ENCODE results near the gene ARPC1B. TPM values are rescaled to one million over a fixed set of nuclear protein-coding genes. Genes with fewer than 3 reads are reported as not detected.

The ARPC1B gene
- total RNA-seq, 1 donor from 2014 or later = 175 TPM

- Histone ChIP-seq H3K9ac (ENCODE audit: low read length) (peak overlapping the region; percentile 43), H3K9me3 (ENCODE audit: insufficient read depth, low read depth, low read length) (no peaks in the 10 kb centered on the region), H2AFZ (ENCODE audit: low read depth, low read length) (no peak overlapping the region), H3K4me3 (ENCODE audit: insufficient read depth, low read depth, low read length) (no peak overlapping the region), H3K79me2 (ENCODE audit: insufficient read depth, low read length) (peaks cover 95% of the 10 kb centered on the region), H3K27me3 (ENCODE audit: insufficient read depth, low read length) (no peaks in the 10 kb centered on the region), H3K4me2 (ENCODE audit: low read length) (peak overlapping the region; percentile 63), H4K20me1 (ENCODE audit: insufficient read depth, low read length) (peaks cover 79% of the 10 kb centered on the region), H3K4me1 (ENCODE audit: insufficient read depth, low read length) (peaks cover 29% of the 10 kb centered on the region), H3K27ac (ENCODE audit: low read depth, low read length) (peak overlapping the region; percentile 61), H3K36me3 (ENCODE audit: insufficient read depth, low read length) (peaks cover 21% of the 10 kb centered on the region)
- Mint-ChIP-seq H3K27ac (ENCODE audit: unreplicated experiment) (peak overlapping the region; percentile 27), H3K4me1 (ENCODE audit: low read depth, unreplicated experiment) (peaks cover 22% of the 10 kb centered on the region), H3K27me3 (ENCODE audit: low read depth, unreplicated experiment) (no peaks in the 10 kb centered on the region), H3K36me3 (ENCODE audit: low read depth, unreplicated experiment) (peaks cover 7% of the 10 kb centered on the region), H3K9me3 (ENCODE audit: unreplicated experiment) (no peaks in the 10 kb centered on the region), H3K4me3 (ENCODE audit: unreplicated experiment) (no peak overlapping the region)
- no peak for TF ChIP-seq EZH2 (IDR thresholded peaks at IDR 0.05; ENCODE audit: insufficient read depth, low read length)
- no peak for TF ChIP-seq CTCF (IDR thresholded peaks at IDR 0.05; ENCODE audit: insufficient read depth, low read depth, low read length)
- DNase-seq (ENCODE audit: low read depth) = no peak
- FAIRE-seq = no peak
Observed at GRCh38 chr7:99331002-99331401, 43.5 kb upstream of the ARPC1B start.

GRCh38 chr7:99339595-99339994, 34.9 kb upstream of the ARPC1B start:
- Histone ChIP-seq H3K4me3 (ENCODE audit: insufficient read depth, low read depth, low read length) (no peak overlapping the region), H3K36me3 (ENCODE audit: insufficient read depth, low read length) (peaks cover 43% of the 10 kb centered on the region), H2AFZ (ENCODE audit: low read depth, low read length) (no peak overlapping the region), H3K4me2 (ENCODE audit: low read length) (no peak overlapping the region), H3K27me3 (ENCODE audit: insufficient read depth, low read length) (no peaks in the 10 kb centered on the region), H3K9me3 (ENCODE audit: insufficient read depth, low read depth, low read length) (no peaks in the 10 kb centered on the region), H3K79me2 (ENCODE audit: insufficient read depth, low read length) (peaks cover 24% of the 10 kb centered on the region), H3K27ac (ENCODE audit: low read depth, low read length) (no peak overlapping the region), H3K4me1 (ENCODE audit: insufficient read depth, low read length) (no peaks in the 10 kb centered on the region), H3K9ac (ENCODE audit: low read length) (no peak overlapping the region), H4K20me1 (ENCODE audit: insufficient read depth, low read length) (peaks cover 53% of the 10 kb centered on the region)
- DNase-seq (ENCODE audit: low read depth) (no peak), FAIRE-seq (no peak)
- H3K36me3 Mint-ChIP-seq (ENCODE audit: low read depth, unreplicated experiment) = peaks cover 21% of the 10 kb centered on the region
- no peaks in the 10 kb centered on the region for H3K27me3 Mint-ChIP-seq (ENCODE audit: low read depth, unreplicated experiment)
- H3K4me3 Mint-ChIP-seq (ENCODE audit: unreplicated experiment) = no peak overlapping the region
- H3K4me1 Mint-ChIP-seq (ENCODE audit: low read depth, unreplicated experiment) = no peaks in the 10 kb centered on the region
- no peaks in the 10 kb centered on the region for H3K9me3 Mint-ChIP-seq (ENCODE audit: unreplicated experiment)
- TF ChIP-seq EZH2 (IDR thresholded peaks at IDR 0.05; ENCODE audit: insufficient read depth, low read length) (no peak), CTCF (IDR thresholded peaks at IDR 0.05; ENCODE audit: insufficient read depth, low read depth, low read length) (no peak)
- H3K27ac Mint-ChIP-seq (ENCODE audit: unreplicated experiment) = no peak overlapping the region

GRCh38 chr7:99340659-99341058, 33.9 kb upstream of the ARPC1B start:
- Histone ChIP-seq H3K9me3 (ENCODE audit: insufficient read depth, low read depth, low read length) (no peaks in the 10 kb centered on the region), H3K4me2 (ENCODE audit: low read length) (no peak overlapping the region), H3K27ac (ENCODE audit: low read depth, low read length) (no peak overlapping the region), H3K27me3 (ENCODE audit: insufficient read depth, low read length) (no peaks in the 10 kb centered on the region), H3K4me3 (ENCODE audit: insufficient read depth, low read depth, low read length) (no peak overlapping the region), H4K20me1 (ENCODE audit: insufficient read depth, low read length) (peaks cover 52% of the 10 kb centered on the region), H2AFZ (ENCODE audit: low read depth, low read length) (no peak overlapping the region), H3K4me1 (ENCODE audit: insufficient read depth, low read length) (no peaks in the 10 kb centered on the region), H3K9ac (ENCODE audit: low read length) (no peak overlapping the region), H3K79me2 (ENCODE audit: insufficient read depth, low read length) (peaks cover 16% of the 10 kb centered on the region), H3K36me3 (ENCODE audit: insufficient read depth, low read length) (peaks cover 44% of the 10 kb centered on the region)
- no peak for TF ChIP-seq EZH2 (IDR thresholded peaks at IDR 0.05; ENCODE audit: insufficient read depth, low read length)
- TF ChIP-seq CTCF (IDR thresholded peaks at IDR 0.05; ENCODE audit: insufficient read depth, low read depth, low read length) = no peak
- no peak for FAIRE-seq
- Mint-ChIP-seq H3K27ac (ENCODE audit: unreplicated experiment) (no peak overlapping the region), H3K27me3 (ENCODE audit: low read depth, unreplicated experiment) (no peaks in the 10 kb centered on the region), H3K36me3 (ENCODE audit: low read depth, unreplicated experiment) (peaks cover 21% of the 10 kb centered on the region), H3K9me3 (ENCODE audit: unreplicated experiment) (no peaks in the 10 kb centered on the region), H3K4me1 (ENCODE audit: low read depth, unreplicated experiment) (no peaks in the 10 kb centered on the region), H3K4me3 (ENCODE audit: unreplicated experiment) (no peak overlapping the region)
- peak; percentile 44 for DNase-seq (ENCODE audit: low read depth)
